Measurements from ENCODE around the gene INTS15.

INTS15 gene

GRCh38 chr7:6589829-6590644 is at the start of gene INTS15:
TSS of gene INTS15 (plus strand) at chr7:6590021. CDS start at chr7:6590284, 263 bp downstream.
- H3K4me3 ChIP-seq (replicated peaks; ENCODE audit: low read depth, low read length): peak within 1 kb of the TSS; percentile 84
- TF ChIP-seq, protein P1, sequence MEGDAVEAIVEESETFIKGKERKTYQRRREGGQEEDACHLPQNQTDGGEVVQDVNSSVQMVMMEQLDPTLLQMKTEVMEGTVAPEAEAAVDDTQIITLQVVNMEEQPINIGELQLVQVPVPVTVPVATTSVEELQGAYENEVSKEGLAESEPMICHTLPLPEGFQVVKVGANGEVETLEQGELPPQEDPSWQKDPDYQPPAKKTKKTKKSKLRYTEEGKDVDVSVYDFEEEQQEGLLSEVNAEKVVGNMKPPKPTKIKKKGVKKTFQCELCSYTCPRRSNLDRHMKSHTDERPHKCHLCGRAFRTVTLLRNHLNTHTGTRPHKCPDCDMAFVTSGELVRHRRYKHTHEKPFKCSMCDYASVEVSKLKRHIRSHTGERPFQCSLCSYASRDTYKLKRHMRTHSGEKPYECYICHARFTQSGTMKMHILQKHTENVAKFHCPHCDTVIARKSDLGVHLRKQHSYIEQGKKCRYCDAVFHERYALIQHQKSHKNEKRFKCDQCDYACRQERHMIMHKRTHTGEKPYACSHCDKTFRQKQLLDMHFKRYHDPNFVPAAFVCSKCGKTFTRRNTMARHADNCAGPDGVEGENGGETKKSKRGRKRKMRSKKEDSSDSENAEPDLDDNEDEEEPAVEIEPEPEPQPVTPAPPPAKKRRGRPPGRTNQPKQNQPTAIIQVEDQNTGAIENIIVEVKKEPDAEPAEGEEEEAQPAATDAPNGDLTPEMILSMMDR (IDR thresholded peaks at IDR 0.05; ENCODE audit: low read depth, low read length, missing control alignments): peak; percentile 12
- no peak for DNase-seq (ENCODE audit: extremely low read depth, low read depth)

DNA sequence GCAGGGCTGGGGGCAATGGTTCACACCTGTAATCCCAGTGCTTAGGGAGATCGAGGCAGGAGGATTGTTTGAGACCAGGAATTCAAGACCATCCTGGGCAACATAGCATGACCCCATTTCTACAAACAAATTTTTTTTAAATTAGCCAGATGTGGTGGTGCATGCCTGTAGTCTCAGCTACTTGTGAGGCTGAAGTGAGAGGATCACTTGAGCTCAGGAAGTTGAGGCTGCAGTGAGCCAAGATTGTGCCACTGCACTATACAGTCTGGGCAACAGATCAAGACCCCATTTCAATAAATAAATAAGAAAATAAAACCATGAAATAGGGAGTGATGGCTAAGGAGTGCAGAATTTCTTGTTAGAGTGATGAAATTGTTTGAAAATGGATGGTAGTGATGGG is 47.5 kb upstream of the INTS15 start:
- no peak overlapping the region for H3K4me3 ChIP-seq (replicated peaks; ENCODE audit: low read depth, low read length)
- no peak for DNase-seq (ENCODE audit: extremely low read depth, low read depth)
- TF ChIP-seq, protein P1 (IDR thresholded peaks at IDR 0.05; ENCODE audit: low read depth, low read length, missing control alignments): no peak

- DNase-seq (ENCODE audit: extremely low read depth, low read depth): no peak
- no peak overlapping the region for H3K4me3 ChIP-seq (replicated peaks; ENCODE audit: low read depth, low read length)
- TF ChIP-seq, protein P1 (IDR thresholded peaks at IDR 0.05; ENCODE audit: low read depth, low read length, missing control alignments): no peak
These were observed 44.3 kb upstream of the INTS15 start for GRCh38 chr7:6545398-6546126.

- TF ChIP-seq, protein P1 (IDR thresholded peaks at IDR 0.05; ENCODE audit: low read depth, low read length, missing control alignments): no peak
- DNase-seq (ENCODE audit: extremely low read depth, low read depth): no peak
- no peak overlapping the region for H3K4me3 ChIP-seq (replicated peaks; ENCODE audit: low read depth, low read length)
These were observed 43.1 kb upstream of the INTS15 start for GRCh38 chr7:6546498-6547251.

DNA sequence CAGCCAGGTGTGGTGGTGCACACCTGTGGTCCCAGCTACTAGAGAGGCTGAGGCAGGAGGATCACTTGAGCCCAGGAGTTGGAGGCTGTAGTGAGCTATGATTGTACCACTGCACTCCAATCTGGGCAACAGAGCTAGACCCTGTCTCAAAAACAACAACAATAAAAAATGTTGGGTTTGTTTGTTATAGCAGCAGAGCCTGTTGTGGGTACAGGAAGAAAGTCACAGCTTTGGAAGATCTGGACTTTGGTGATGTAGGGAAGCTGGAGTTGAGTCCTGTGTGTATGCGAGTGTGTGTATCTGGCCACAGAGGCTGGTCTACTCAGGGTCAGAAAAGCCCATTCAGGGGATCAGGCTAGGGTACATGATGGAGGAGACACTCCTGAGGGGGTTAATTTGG is 42.4 kb upstream of the INTS15 start:
- TF ChIP-seq, protein P1 (IDR thresholded peaks at IDR 0.05; ENCODE audit: low read depth, low read length, missing control alignments): no peak
- no peak overlapping the region for H3K4me3 ChIP-seq (replicated peaks; ENCODE audit: low read depth, low read length)
- DNase-seq (ENCODE audit: extremely low read depth, low read depth): no peak

GRCh38 chr7:6551016-6551511 is 38.8 kb upstream of the INTS15 start, which contains the start of gene GRID2IP:
TSS of gene GRID2IP (minus strand) at chr7:6551461. CDS start at chr7:6551436, 25 bp downstream.
- H3K4me3 ChIP-seq (replicated peaks; ENCODE audit: low read depth, low read length): no peak within 1 kb of the TSS
- TF ChIP-seq, protein P1 (IDR thresholded peaks at IDR 0.05; ENCODE audit: low read depth, low read length, missing control alignments): no peak
- no peak for DNase-seq (ENCODE audit: extremely low read depth, low read depth)

All from HFF-Myc (cell line).